GM19452 (cell line): ENCODE measurements around the gene PAWR.
"Not testable (repeated sequence)": the region's sequence is repeated elsewhere in the genome, so short reads cannot be mapped to it uniquely, and the experiment has no call there.

ENCODE experiments used
- ATAC-seq: cut with Tn5 transposase; IDR thresholded peaks from one replicate; pipeline ENCODE4 v1.9.1; 2021; ENCODE audit not compliant: unreplicated experiment

PAWR gene

GRCh38 chr12:79687711-79688260, 3.0 kb downstream of the PAWR start:
- no peak for ATAC-seq

- no peak for ATAC-seq
These were observed 4.6 kb downstream of the PAWR start for GRCh38 chr12:79686171-79686570.

- ATAC-seq, result no peak
These were observed 5.7 kb downstream of the PAWR start for GRCh38 chr12:79685068-79685467.

- ATAC-seq, result not testable (repeated sequence)
These were observed 6.4 kb downstream of the PAWR start for GRCh38 chr12:79684338-79684737.

- no peak for ATAC-seq
These were observed 8.2 kb downstream of the PAWR start for GRCh38 chr12:79682593-79682992.

- no peak for ATAC-seq
These were observed 9.7 kb downstream of the PAWR start for GRCh38 chr12:79681008-79681590.

GRCh38 chr12:79680051-79680450, 10.7 kb downstream of the PAWR start:
- no peak for ATAC-seq

- no peak for ATAC-seq
These were observed 12.5 kb downstream of the PAWR start for GRCh38 chr12:79678306-79678705.

GRCh38 chr12:79677672-79678071, 13.1 kb downstream of the PAWR start:
- ATAC-seq, result no peak

GRCh38 chr12:79676579-79676978, 14.2 kb downstream of the PAWR start:
- no peak for ATAC-seq

- ATAC-seq, result no peak
These were observed 16.1 kb downstream of the PAWR start for GRCh38 chr12:79674629-79675028.

- ATAC-seq, result no peak
These were observed 17.4 kb downstream of the PAWR start for GRCh38 chr12:79673354-79673753.

GRCh38 chr12:79668113-79668512, 22.7 kb downstream of the PAWR start:
- no peak for ATAC-seq

GRCh38 chr12:79665212-79665887, 25.4 kb downstream of the PAWR start:
- no peak for ATAC-seq

GRCh38 chr12:79664518-79664917, 26.2 kb downstream of the PAWR start:
- no peak for ATAC-seq

- ATAC-seq, result no peak
These were observed 28.5 kb downstream of the PAWR start for GRCh38 chr12:79662046-79662811.

GRCh38 chr12:79661629-79662028, 29.1 kb downstream of the PAWR start:
- no peak for ATAC-seq

GRCh38 chr12:79659961-79660431, 30.8 kb downstream of the PAWR start:
- ATAC-seq, result no peak

- no peak for ATAC-seq
These were observed 32.5 kb downstream of the PAWR start for GRCh38 chr12:79658221-79658620.

- ATAC-seq, result no peak
These were observed 33.6 kb downstream of the PAWR start for GRCh38 chr12:79657136-79657535.

- no peak for ATAC-seq
These were observed 35.7 kb downstream of the PAWR start for GRCh38 chr12:79655036-79655435.

- no peak for ATAC-seq
These were observed 38.2 kb downstream of the PAWR start for GRCh38 chr12:79652521-79652920.
